ENCODE measurements around the gene CAMTA1. TPM values are rescaled to one million over a fixed set of nuclear protein-coding genes. Genes with fewer than 3 reads are reported as not detected.

The CAMTA1 gene
- total and polyA plus RNA-seq, 9 of the 15 experiments (the other 6 are each of a cell fraction or from before 2014, with no cell fraction given), result 43.9 to 161 (median 65.9) TPM

DNA sequence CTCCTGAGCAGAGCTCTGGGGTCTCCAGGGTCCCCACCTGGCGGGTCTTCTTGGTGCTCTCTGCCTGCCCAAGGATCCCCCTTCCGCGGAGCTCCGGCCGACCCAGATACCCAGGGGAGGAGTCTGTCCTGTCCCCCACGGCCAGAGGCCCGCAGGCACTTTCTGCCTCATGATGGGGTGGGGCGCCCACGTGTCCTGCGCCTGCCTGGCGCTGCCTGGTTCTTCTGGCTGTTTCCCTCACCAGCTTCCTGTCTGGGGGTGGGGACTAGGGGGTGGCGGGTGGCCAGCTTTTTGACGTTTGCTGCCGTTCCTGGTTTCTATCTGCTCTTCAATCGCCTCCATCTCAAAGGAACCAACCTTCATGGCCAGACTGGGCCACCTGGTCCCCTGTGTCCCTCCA lies 672.6 kb downstream of the CAMTA1 start (continued):
- TF ChIP-seq, protein P1, sequence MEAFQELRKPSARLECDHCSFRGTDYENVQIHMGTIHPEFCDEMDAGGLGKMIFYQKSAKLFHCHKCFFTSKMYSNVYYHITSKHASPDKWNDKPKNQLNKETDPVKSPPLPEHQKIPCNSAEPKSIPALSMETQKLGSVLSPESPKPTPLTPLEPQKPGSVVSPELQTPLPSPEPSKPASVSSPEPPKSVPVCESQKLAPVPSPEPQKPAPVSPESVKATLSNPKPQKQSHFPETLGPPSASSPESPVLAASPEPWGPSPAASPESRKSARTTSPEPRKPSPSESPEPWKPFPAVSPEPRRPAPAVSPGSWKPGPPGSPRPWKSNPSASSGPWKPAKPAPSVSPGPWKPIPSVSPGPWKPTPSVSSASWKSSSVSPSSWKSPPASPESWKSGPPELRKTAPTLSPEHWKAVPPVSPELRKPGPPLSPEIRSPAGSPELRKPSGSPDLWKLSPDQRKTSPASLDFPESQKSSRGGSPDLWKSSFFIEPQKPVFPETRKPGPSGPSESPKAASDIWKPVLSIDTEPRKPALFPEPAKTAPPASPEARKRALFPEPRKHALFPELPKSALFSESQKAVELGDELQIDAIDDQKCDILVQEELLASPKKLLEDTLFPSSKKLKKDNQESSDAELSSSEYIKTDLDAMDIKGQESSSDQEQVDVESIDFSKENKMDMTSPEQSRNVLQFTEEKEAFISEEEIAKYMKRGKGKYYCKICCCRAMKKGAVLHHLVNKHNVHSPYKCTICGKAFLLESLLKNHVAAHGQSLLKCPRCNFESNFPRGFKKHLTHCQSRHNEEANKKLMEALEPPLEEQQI (IDR thresholded peaks at IDR 0.05), result no peak
- no peak for TF ChIP-seq NR2C1 (IDR thresholded peaks at IDR 0.05)
- TF ChIP-seq NR2C1 (tag; IDR thresholded peaks at IDR 0.05), result no peak

DNA sequence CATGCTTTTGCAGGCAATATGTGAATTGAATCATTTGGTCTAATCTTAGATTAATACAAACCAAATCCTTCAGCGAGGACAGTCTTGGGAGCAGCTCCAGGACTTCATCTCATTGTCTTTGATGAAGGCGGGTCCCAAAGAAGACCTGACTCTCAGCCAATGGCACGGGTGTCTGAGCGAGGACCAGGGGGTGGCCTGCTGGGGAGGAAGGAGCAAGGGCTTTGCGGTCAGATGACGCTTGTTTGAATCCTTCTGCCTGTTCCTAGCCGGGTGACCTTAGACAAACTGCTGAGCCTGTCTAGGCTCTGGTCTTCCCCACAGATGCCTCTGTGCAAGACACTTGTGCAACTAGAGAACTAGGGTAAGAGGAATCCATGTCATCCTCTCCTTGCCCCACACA lies 673.7 kb downstream of the CAMTA1 start:
- Histone ChIP-seq H3K9ac (ENCODE audit: insufficient read depth in 1 of 2, low read depth in 2 of 2, low read length in 2 of 2) (no peak overlapping the region), H3K27ac (ENCODE audit: extremely low read depth, low read depth, low read length) (no peak overlapping the region), H3K36me3 (ENCODE audit: control insufficient read depth, insufficient read depth, low read length) (no peaks in the 10 kb centered on the region), H2AFZ (ENCODE audit: low read depth, low read length) (no peak overlapping the region), H3K9me1 (ENCODE audit: control insufficient read depth, insufficient read depth, low read length) (no peaks in the 10 kb centered on the region), H3K4me2 (ENCODE audit: insufficient read depth, low read length) (no peak overlapping the region), H4K20me1 (replicated peaks; ENCODE audit: control insufficient read depth, insufficient read depth, low read length) (peaks cover 11% of the 10 kb centered on the region), H3K9me3 (replicated peaks; ENCODE audit: control insufficient read depth, insufficient read depth, low read depth, low read length) (no peaks in the 10 kb centered on the region), H3K4me1 (replicated peaks in 1 of 2; ENCODE audit: control insufficient read depth in 2 of 2, insufficient read depth in 2 of 2, low read length in 2 of 2) (no peaks in the 10 kb centered on the region), H3K27me3 (ENCODE audit: control insufficient read depth in 2 of 2, insufficient read depth in 2 of 2, low read length in 2 of 2) (peaks cover 33 to 80% of the 10 kb centered on the region in 2 experiments), H3K4me3 (no peak overlapping the region), H3K79me2 (ENCODE audit: control insufficient read depth, insufficient read depth, low read length) (no peaks in the 10 kb centered on the region)
- in situ Hi-C loops (cut with MboI) (no loop called here), intact Hi-C loops (cut with micrococcal nuclease) (loop anchor here (10.0 kb wide), 1 partner anchor 186 kb away; no protein-coding TSS in a partner anchor)
- TF ChIP-seq, protein P2, sequence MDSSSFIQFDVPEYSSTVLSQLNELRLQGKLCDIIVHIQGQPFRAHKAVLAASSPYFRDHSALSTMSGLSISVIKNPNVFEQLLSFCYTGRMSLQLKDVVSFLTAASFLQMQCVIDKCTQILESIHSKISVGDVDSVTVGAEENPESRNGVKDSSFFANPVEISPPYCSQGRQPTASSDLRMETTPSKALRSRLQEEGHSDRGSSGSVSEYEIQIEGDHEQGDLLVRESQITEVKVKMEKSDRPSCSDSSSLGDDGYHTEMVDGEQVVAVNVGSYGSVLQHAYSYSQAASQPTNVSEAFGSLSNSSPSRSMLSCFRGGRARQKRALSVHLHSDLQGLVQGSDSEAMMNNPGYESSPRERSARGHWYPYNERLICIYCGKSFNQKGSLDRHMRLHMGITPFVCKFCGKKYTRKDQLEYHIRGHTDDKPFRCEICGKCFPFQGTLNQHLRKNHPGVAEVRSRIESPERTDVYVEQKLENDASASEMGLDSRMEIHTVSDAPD (CRISPR knock-in tag; IDR thresholded peaks at IDR 0.05), result no peak
- WGBS (ENCODE audit: insufficient coverage, low coverage, missing lambda C conversion rate), result 0% methylated on average over 7 of the region's 7 CpGs
- ChIA-PET POLR2A (interaction anchor here (0.7 kb wide), 1 partner anchor 8 kb away, joined by 3 read pairs; no protein-coding TSS in a partner anchor), CTCF (ENCODE audit: low intra/inter-chr PET ratio) (no interaction called here)
- ATAC-seq (no peak), FAIRE-seq (no peak), DNase-seq (ENCODE audit: extremely low read depth in 1 of 4, low spot score in 3 of 4) (no peak)
- BruUV-seq (replicated peaks), result no TSS peak
